Fibroblast of the aortic adventitia (primary cell): ENCODE results near the gene YBX3. TPM values are rescaled to one million over a fixed set of nuclear protein-coding genes. Genes with fewer than 3 reads are reported as not detected.

Source experiments
- DNase-seq: peaks from one replicate; pipeline ENCODE4 v3.0.0-alpha.2; 2010; ENCODE audit warnings: low read depth
- H3K4me3 ChIP-seq: 2 replicates; pipeline ENCODE4 v1.5.1; 2011; ENCODE audit warnings: low read depth, mild to moderate bottlenecking, control low read depth, low read length, moderate library complexity
- total RNA-seq: library from RNA; depleted of rRNA; stranded (reverse); fragments of >200 nt; gene quantifications from 2 replicates; pipeline ENCODE4 v1.2.3, GENCODE V29; 2012; ENCODE audit warnings: low replicate concordance
- TF ChIP-seq, protein P1 (sequence below): IDR thresholded peaks from 2 replicates; pipeline ENCODE4 v1.5.1; 2011; ENCODE audit warnings: mild to moderate bottlenecking, low read length, control low read depth, inconsistent platforms; ENCODE audit not compliant: insufficient read depth

YBX3 gene
- total RNA-seq, 1 donor, result 139 TPM

DNA sequence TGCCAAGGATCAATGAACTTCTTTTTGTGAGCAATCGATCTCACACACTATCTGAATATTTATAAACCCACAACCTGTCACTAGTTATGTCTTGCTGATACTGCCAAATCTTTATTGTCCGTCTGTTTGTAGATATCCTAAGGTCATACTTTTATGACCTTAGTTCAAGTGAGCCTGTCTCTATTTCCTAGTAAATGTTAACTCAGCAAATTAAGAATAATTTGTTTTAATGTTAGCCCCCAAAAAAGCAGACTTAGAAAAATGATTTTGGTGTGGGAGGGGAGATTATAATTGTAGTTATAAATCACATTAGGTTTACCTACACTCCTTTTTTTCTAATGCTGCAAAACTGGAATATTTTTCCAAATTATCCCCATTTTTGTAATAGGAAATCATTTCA is 58.6 kb downstream of the YBX3 start:
- H3K4me3 ChIP-seq, result no peak overlapping the region
- no peak for DNase-seq
- TF ChIP-seq, protein P1, sequence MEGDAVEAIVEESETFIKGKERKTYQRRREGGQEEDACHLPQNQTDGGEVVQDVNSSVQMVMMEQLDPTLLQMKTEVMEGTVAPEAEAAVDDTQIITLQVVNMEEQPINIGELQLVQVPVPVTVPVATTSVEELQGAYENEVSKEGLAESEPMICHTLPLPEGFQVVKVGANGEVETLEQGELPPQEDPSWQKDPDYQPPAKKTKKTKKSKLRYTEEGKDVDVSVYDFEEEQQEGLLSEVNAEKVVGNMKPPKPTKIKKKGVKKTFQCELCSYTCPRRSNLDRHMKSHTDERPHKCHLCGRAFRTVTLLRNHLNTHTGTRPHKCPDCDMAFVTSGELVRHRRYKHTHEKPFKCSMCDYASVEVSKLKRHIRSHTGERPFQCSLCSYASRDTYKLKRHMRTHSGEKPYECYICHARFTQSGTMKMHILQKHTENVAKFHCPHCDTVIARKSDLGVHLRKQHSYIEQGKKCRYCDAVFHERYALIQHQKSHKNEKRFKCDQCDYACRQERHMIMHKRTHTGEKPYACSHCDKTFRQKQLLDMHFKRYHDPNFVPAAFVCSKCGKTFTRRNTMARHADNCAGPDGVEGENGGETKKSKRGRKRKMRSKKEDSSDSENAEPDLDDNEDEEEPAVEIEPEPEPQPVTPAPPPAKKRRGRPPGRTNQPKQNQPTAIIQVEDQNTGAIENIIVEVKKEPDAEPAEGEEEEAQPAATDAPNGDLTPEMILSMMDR, result no peak

DNA sequence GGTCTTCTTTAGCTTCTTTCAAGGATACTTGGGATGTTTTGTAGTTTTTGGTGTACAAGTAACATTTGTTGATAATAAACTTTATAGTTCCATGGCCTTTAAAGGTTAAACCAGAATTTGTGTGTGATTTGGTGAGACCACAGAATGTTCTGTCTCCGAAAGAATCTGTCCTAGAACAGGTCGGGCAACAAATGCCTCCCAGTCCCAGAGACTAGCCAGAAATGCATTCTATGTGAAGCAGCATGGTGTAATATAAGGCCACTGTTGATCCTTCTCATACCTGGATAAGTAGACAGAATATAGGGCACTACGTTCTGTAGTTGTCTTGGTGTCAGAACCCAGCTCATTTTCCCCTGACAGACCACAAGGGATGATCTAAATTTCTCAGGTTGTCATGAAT is 59.3 kb downstream of the YBX3 start:
- TF ChIP-seq, protein P1, result no peak
- H3K4me3 ChIP-seq, result no peak overlapping the region
- no peak for DNase-seq

DNA sequence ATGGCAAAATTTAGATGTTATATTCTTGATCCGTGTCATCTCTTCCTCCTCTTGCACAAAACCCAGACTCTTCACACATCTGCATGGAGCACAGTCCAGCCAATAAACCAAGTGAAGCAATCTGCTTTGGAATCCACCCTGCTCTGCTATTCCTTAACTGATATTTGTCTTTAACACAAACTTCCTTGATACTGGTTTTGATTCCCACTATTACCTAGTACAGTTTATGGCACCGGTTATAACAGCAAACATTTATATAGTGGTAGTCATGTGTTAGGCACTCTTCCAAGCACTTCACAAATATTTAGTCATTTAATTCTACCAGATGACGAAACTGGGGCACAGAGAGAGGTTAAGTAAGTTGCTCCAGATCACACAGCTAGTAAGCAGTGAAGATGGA is 61.8 kb downstream of the YBX3 start:
- TF ChIP-seq, protein P1, result no peak
- DNase-seq, result peak; percentile 26
- no peak overlapping the region for H3K4me3 ChIP-seq

DNA sequence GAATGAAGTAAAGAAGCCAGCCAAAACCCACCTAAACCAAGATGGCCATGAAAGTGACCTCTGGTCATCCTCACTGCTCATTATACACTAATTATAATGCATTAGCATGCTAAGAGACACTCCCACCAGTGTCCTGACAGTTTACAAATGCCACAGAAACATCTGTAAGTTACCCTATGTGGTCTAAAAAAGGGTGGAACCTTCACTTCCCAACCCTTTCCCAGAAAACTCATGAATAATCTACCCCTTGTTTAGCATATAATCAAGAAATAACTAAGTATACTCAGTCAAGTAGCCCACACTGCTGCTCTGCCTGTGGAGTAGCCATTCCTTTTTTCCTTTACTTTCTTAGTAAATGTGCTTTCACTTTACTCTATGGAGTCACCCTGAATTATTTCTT is 69.1 kb downstream of the YBX3 start:
- TF ChIP-seq, protein P1, result no peak
- no peak for DNase-seq
- no peak overlapping the region for H3K4me3 ChIP-seq

DNA sequence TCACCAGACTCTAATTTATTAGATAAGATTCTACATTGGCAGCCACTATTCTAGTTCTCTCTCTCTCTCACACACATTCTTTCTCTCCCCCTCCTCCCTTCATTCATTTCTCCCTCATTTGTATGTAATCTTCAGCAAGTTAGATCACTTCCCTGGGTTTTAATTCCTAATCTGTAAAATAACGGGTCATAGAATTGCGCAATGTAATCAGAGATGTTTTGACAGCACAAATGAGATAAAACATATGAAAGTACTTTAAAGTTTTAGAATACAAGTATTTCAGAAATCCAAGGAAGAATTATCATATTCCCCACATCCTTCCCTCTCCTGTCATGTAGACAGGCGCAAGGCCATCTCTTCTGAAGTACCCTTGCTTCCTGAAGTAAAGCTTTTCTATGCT is 70.9 kb downstream of the YBX3 start:
- TF ChIP-seq, protein P1, result no peak
- DNase-seq, result peak; percentile 27

More for the DNA sequence above, 70.9 kb downstream of the YBX3 start:
- H3K4me3 ChIP-seq, result no peak overlapping the region

Other genes with a start within 250 kb of the YBX3 start
- 7.1 and 9.2 TPM in 2 replicates for gene EIF2S3B, start 217.4 kb downstream of the YBX3 start, total RNA-seq
- 31.7 and 36.6 TPM in 2 replicates for gene MAGOHB, start 109.7 kb downstream of the YBX3 start, total RNA-seq
- 0.27 TPM in 1 of 2 replicates, not detected in the other for gene STYK1, start 49.3 kb downstream of the YBX3 start, total RNA-seq
- 0.18 TPM in 1 of 2 replicates, not detected in the other for gene TAS2R7, start 79.3 kb upstream of the YBX3 start, total RNA-seq
- gene TAS2R8, start 84.0 kb upstream of the YBX3 start, total RNA-seq, result 0.45 TPM in 1 of 2 replicates, not detected in the other
- gene TAS2R9, start 86.8 kb upstream of the YBX3 start, total RNA-seq, result 0.09 TPM in 1 of 2 replicates, not detected in the other
- 2.3 TPM in 1 of 2 replicates, not detected in the other for gene TAS2R10, start 103.0 kb upstream of the YBX3 start, total RNA-seq
- gene PRR4, start 126.2 kb upstream of the YBX3 start, total RNA-seq, result 3.4 and 7.1 TPM in 2 replicates
- gene PRH1, start 160.9 kb upstream of the YBX3 start, total RNA-seq, result 22.4 and 24.4 TPM in 2 replicates
- 2.8 and 7.4 TPM in 2 replicates for gene TAS2R13, start 186.2 kb upstream of the YBX3 start, total RNA-seq
- gene PRH2, start 205.9 kb upstream of the YBX3 start, total RNA-seq, result not detected in 2 replicates
- 4.1 and 5.2 TPM in 2 replicates for gene TAS2R14, start 215.9 kb upstream of the YBX3 start, total RNA-seq